Retinal pigment epithelial cell (primary cell): ENCODE measurements around the gene TESK2.

Source experiments
- DNase-seq: peaks from one replicate; pipeline ENCODE4 v3.0.0-alpha.2; 2010; ENCODE audit warnings: low read depth
- H3K4me3 ChIP-seq: 2 replicates; pipeline ENCODE4 v1.5.1; 2011; ENCODE audit warnings: mild to moderate bottlenecking, low read length, control low read depth, moderate library complexity
- TF ChIP-seq, protein P1 (sequence below): conservative IDR thresholded peaks from 2 replicates; pipeline ENCODE4 v1.5.1; 2011; ENCODE audit warnings: low read depth, low read length, control low read depth, inconsistent platforms

Gene TESK2

DNA sequence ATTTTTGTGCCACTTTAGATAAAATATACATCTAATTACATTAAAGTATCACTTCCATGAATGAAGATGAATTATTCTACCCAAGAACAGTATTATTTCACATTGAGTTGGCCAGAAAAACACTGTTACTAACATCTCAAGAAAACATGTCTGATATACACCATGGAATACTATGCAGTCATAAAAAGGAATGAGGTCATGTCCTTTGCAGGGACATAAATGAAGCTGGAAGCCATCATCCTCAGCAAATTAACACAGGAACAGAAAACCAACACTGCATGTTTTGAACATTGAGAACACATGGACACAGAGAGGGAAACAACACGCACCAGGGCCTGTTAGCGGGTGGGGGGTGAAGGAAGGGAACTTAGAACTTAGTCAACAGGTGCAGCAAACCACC is 69.0 kb downstream of the TESK2 start:
- no peak overlapping the region for H3K4me3 ChIP-seq
- TF ChIP-seq, protein P1, sequence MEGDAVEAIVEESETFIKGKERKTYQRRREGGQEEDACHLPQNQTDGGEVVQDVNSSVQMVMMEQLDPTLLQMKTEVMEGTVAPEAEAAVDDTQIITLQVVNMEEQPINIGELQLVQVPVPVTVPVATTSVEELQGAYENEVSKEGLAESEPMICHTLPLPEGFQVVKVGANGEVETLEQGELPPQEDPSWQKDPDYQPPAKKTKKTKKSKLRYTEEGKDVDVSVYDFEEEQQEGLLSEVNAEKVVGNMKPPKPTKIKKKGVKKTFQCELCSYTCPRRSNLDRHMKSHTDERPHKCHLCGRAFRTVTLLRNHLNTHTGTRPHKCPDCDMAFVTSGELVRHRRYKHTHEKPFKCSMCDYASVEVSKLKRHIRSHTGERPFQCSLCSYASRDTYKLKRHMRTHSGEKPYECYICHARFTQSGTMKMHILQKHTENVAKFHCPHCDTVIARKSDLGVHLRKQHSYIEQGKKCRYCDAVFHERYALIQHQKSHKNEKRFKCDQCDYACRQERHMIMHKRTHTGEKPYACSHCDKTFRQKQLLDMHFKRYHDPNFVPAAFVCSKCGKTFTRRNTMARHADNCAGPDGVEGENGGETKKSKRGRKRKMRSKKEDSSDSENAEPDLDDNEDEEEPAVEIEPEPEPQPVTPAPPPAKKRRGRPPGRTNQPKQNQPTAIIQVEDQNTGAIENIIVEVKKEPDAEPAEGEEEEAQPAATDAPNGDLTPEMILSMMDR, result no peak
- no peak for DNase-seq

DNA sequence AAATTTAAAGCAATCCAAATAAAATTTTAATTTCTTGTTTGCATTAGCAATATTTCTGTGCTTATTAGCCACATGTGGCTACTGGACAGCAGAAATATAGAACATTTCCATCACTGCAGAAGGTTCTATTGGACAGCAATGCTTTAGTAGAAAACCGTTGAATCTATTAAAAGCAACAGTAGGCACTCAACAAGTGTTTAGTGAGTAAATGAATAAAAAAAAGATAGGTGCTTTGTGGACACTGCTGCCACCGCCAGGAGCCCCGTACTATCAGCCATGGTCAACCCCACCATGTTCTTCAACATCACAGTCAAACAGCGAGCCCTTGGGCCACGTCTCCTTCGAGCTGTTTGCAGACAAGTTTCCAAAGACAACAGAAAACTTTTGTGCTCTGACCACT is 76.2 kb downstream of the TESK2 start:
- TF ChIP-seq, protein P1, result no peak

DNA sequence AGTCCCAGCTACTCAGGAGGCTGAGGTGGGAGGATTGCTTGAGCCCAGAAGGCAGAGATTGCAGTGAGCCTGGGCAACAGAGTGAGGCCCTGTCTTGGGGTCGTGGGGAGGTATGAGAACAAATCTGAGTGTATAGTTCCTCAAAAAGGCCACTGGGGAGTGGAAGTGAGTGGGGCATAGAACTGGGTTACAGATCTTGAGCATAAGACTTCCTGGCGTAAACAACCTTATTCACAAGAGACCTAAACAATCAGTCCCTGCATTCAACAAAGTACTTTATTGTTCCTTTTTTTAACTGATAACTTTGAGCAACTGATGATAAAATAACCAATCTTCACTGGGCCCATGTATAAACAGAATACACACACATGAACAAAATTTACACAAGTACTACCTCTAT is 78.1 kb downstream of the TESK2 start:
- no peak overlapping the region for H3K4me3 ChIP-seq
- TF ChIP-seq, protein P1, result no peak
- DNase-seq, result no peak

More for the DNA sequence above, 76.2 kb downstream of the TESK2 start:
- no peak for DNase-seq
- H3K4me3 ChIP-seq, result no peak overlapping the region

DNA sequence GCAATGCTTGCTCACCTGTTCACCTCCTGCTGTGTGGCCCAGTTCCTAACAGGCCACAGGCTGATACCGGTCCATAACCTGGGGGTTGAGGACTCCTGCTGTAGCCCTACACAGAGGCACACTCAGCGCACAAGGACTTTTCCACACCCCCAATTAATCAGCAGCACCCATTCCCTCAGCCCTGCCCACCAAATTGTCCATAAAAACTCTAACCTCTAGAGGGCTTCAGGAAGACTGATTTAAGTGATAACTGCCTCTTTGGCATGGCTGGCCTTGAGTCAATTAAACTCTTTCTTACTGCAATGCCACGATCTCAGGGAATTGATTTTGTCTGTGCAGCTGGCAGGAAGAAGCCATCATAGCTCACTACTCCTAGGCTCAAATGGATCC is 79.5 kb downstream of the TESK2 start:
- no peak overlapping the region for H3K4me3 ChIP-seq
- TF ChIP-seq, protein P1, result no peak
- no peak for DNase-seq

DNA sequence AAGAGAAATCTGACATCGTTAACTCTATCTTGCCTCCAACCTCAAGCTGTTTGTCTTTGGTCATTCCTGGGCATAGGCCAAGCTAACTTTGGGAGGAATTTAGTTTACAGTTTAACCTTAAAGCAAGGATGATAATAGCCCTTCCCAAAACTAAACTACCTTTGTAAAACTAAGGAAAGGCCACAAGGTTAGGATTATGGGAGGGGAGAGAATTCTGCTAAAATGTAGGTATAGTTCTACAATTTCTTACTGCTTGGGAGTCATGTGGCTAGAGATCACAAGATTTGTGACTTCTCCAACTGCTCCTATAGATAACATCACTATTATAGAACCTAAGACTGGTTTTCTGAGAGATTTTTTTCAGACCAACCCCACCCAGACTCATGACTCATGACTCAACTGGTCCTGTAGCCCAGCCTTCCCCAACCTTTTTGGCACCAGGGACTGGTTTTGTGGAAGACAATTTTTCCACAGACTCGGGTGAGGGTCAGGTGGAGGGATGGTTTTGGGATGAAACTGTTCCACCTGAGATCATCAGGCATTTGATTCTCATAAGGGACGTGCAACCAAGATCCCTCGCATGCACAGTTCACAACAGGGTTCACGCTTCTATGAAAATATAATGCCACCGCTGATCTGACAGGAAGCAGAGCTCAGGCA is 80.0 kb downstream of the TESK2 start:
- TF ChIP-seq, protein P1, result no peak
- DNase-seq, result peak; percentile 24
- H3K4me3 ChIP-seq, result no peak overlapping the region

DNA sequence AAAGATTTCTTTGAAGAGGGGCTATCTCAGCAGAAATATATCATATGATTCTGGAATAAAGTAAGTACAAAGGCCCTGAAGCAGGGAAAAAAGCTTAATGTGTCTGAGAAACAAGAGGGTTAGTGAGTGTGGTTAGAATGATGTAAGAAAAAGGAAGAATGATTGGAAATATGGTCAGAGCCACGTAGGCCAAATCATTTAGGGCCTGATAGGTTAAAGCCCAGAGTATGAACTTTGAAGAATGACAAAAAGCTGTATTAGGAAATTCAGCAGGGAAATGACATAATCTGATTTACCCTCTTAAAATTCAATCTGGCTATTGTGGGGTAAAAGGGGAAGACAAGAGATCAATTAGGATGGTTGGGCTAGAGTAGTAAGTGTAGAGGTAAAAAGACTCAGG is 81.7 kb downstream of the TESK2 start:
- no peak for DNase-seq
- TF ChIP-seq, protein P1, result no peak
- no peak overlapping the region for H3K4me3 ChIP-seq

DNA sequence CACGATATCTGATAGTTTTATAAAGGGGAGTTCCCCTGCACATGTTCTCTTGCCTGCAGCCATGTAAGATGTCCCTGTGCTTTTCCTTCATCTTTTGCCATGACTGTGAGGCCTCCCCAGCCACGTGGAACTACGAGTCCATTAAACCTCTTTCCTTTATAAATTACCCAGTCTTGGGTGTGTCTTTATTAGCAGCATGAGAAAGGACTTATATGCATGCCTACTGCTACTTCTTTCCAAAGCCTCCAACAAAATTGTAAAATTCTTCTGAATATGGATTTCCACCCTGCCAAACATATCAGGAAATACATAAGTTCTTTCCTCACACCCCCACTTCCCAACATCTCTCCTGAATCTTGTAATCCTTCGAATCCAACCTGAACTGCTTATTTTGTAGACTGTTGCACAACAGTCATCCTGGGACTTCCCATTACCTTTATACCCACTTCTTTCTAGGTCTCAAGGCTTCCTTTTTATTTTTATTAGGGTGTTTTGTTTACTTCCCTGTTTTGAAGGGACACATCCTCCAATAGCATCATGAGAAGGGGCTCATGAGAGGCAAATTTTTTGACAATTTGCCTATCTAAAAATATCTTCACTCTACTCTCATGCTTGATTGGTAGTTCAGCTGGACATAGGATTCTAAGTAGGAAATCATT is 83.2 kb downstream of the TESK2 start:
- no peak for DNase-seq
- no peak overlapping the region for H3K4me3 ChIP-seq
- TF ChIP-seq, protein P1, result no peak
